Thoracic aorta (tissue), 2 donors: Measurements from ENCODE around the gene ST6GAL2. TPM values are rescaled to one million over a fixed set of nuclear protein-coding genes. Genes with fewer than 3 reads are reported as not detected.
A peak's percentile ranks its signal among the peaks of the same experiment; 100 is the strongest.

ENCODE experiments used
- ATAC-seq: fragments of 150-250 bp; one replicate; pipeline ENCODE4 v1.8.0; 2017; ENCODE audit warnings: low read depth; ENCODE audit not compliant: insufficient number of reproducible peaks, low FRiP score
- DNase-seq: peaks from one replicate; pipeline ENCODE4 v3.0.0-alpha.2; 2020; ENCODE audit warnings: low spot score
- H3K27ac ChIP-seq, 2 donors: fragments of 200-600 bp; sonication (generic); 1 replicate in 1 of 2; 2 replicates in 1 of 2; pipeline ENCODE4 v1.5.1; 2016; ENCODE audit warnings: mild to moderate bottlenecking in 2 of 2, moderate library complexity in 2 of 2
- H3K27me3 ChIP-seq: fragments of 200-600 bp; sonication (generic); replicated peaks from 2 replicates; pipeline ENCODE4 v1.6.0; 2016; ENCODE audit warnings: mild to moderate bottlenecking; ENCODE audit not compliant: insufficient read depth
- H3K36me3 ChIP-seq: fragments of 200-600 bp; sonication (generic); one replicate; pipeline ENCODE4 v1.5.1; 2016
- H3K4me1 ChIP-seq, 2 donors: fragments of 200-600 bp; sonication (generic); 1 replicate in 1 of 2; 2 replicates in 1 of 2; pipeline versions ENCODE4 v1.5.1 to v1.6.0; 2016; ENCODE audit warnings: low read depth in 2 of 2, mild to moderate bottlenecking in 1 of 2; ENCODE audit not compliant: control insufficient read depth in 1 of 2
- H3K4me3 ChIP-seq: fragments of 200-600 bp; sonication (generic); 2 replicates; pipeline ENCODE4 v1.5.1; 2016; ENCODE audit warnings: mild to moderate bottlenecking
- H3K9me3 ChIP-seq: fragments of 200-600 bp; sonication (generic); 2 replicates; pipeline ENCODE4 v1.5.1; 2016
- CTCF ChIP-seq: fragments of 200-600 bp; sonication (generic); IDR thresholded peaks from one replicate; pipeline ENCODE4 v1.5.1; 2019; ENCODE audit warnings: antibody characterized with exemption
- total RNA-seq, 2 donors: library from RNA; depleted of rRNA; stranded (reverse); fragments of >200 nt; gene quantifications; one replicate each; pipeline versions ENCODE4 v1.1.0 to v1.2.3, GENCODE V29; 2016

The ST6GAL2 gene
- total RNA-seq, 2 donors from 2014 or later = 71.1 to 900 TPM

- no peaks in the 10 kb centered on the region for H3K9me3 ChIP-seq
- peaks cover 50% of the 10 kb centered on the region for H3K36me3 ChIP-seq
- H3K27ac ChIP-seq = peak overlapping the region; percentile 56 to 60
- DNase-seq (no peak), ATAC-seq (no peak)
- TF ChIP-seq CTCF = no peak
- H3K4me3 ChIP-seq = no peak overlapping the region
- H3K4me1 ChIP-seq = peaks cover 0 to 19% of the 10 kb centered on the region in 2 donors
- no peaks in the 10 kb centered on the region for H3K27me3 ChIP-seq
Observed at GRCh38 chr2:106828119-106828518, 57.8 kb downstream of the ST6GAL2 start.

GRCh38 chr2:106827158-106827557 lies 58.8 kb downstream of the ST6GAL2 start:
- Histone ChIP-seq H3K4me3 (no peak overlapping the region), H3K9me3 (no peaks in the 10 kb centered on the region), H3K27ac (peak overlapping the region; percentile 56 to 60), H3K36me3 (peaks cover 50% of the 10 kb centered on the region), H3K27me3 (no peaks in the 10 kb centered on the region), H3K4me1 (peaks cover 0 to 9% of the 10 kb centered on the region in 2 donors)
- no peak for TF ChIP-seq CTCF
- DNase-seq = no peak
- no peak for ATAC-seq

- Histone ChIP-seq H3K9me3 (no peaks in the 10 kb centered on the region), H3K36me3 (peaks cover 37% of the 10 kb centered on the region), H3K27ac (no peak overlapping the region), H3K4me3 (no peak overlapping the region), H3K27me3 (no peaks in the 10 kb centered on the region), H3K4me1 (peaks cover 0 to 9% of the 10 kb centered on the region in 2 donors)
- ATAC-seq (no peak), DNase-seq (no peak)
- TF ChIP-seq CTCF = no peak
Observed at GRCh38 chr2:106825161-106825560, 60.8 kb downstream of the ST6GAL2 start.

GRCh38 chr2:106816974-106817373 lies 69.0 kb downstream of the ST6GAL2 start:
- no peak overlapping the region for H3K4me3 ChIP-seq
- H3K4me1 ChIP-seq = peaks cover 31 to 67% of the 10 kb centered on the region in 2 donors
- DNase-seq (peak; percentile 43), ATAC-seq (peak; percentile 68)
- TF ChIP-seq CTCF = no peak
- H3K27me3 ChIP-seq = no peaks in the 10 kb centered on the region
- H3K27ac ChIP-seq = peak overlapping the region; percentile 79
- H3K9me3 ChIP-seq = no peaks in the 10 kb centered on the region
- H3K36me3 ChIP-seq = no peaks in the 10 kb centered on the region

- DNase-seq (no peak), ATAC-seq (no peak)
- Histone ChIP-seq H3K9me3 (no peaks in the 10 kb centered on the region), H3K27ac (peak overlapping the region; percentile 79 to 83), H3K36me3 (no peaks in the 10 kb centered on the region), H3K4me1 (peaks cover 46 to 84% of the 10 kb centered on the region in 2 donors), H3K4me3 (peak overlapping the region; percentile 17), H3K27me3 (no peaks in the 10 kb centered on the region)
- TF ChIP-seq CTCF = no peak
Observed at GRCh38 chr2:106812841-106813240, 73.1 kb downstream of the ST6GAL2 start.
